ENCODE measurements around the gene GINS2. TPM values are rescaled to one million over a fixed set of nuclear protein-coding genes. Genes with fewer than 3 reads are reported as not detected.
A peak's percentile ranks its signal among the peaks of the same experiment; 100 is the strongest.

GINS2 gene
- total RNA-seq, 2 donors from 2014 or later = 1.2 to 2.4 TPM

DNA sequence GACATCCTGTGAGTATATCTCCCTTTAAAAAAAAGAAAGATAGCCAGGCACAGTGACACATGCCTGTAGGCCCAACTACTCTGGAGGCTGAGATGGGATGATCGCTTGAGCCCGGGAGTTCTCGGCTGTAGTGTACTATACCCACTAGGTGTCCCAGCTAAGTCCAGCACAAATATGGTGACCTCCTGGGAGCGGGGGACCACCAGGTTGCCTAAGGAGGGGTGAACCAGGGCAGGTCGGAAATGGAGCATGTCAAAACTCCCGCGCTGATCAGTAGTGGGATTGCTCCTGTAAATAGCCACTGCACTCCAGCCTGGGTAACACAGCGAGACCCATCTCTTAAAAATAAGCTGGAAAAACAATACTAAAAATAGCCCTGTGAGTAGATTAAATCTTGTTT, 29.4 kb downstream of the GINS2 start:
- ATAC-seq (no peak), DNase-seq (no peak)
- intact Hi-C loops (cut with DNase I) = no loop called here

DNA sequence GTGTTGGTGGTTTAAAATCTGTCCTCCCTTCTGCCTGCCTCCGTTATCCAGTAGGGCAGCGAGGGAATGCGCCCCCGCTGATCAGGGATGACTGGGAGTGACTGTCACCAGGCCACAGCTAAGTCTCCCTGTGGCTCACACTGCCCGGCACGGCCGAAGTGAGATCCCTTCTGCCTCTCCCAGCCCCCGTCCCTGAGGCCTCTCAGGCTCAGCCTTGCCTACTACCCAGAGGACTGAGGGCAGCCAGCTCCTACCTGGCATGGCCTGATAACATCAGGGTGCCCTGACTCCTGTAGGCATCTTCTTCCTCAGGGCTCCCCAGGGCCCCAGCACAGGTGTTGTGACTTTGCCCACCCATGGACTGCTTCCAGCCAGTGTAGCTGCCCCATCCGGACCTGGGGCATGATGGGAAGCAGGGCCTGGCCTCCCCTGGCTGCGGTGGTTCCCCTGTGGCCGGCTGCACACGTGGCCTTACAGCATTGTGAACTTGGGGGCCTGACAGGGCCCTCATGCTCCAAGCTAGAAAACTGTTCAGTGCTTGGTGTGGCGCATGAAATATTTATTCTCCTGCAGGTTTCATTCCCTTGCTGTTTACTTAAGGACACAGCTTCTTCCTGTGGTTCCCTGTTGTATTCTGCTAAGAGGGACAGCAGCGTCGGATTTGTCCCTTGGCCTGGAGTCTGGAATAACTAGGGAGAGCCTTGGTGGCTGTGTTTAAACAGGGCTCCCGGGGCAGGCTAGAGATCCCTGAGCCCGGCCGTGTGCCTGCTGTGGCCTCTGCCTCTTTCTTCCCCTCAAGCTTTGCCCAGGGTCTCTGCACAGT, 30.0 kb downstream of the GINS2 start:
- intact Hi-C loops (cut with DNase I) = no loop called here
- no peak for ATAC-seq
- DNase-seq = no peak

DNA sequence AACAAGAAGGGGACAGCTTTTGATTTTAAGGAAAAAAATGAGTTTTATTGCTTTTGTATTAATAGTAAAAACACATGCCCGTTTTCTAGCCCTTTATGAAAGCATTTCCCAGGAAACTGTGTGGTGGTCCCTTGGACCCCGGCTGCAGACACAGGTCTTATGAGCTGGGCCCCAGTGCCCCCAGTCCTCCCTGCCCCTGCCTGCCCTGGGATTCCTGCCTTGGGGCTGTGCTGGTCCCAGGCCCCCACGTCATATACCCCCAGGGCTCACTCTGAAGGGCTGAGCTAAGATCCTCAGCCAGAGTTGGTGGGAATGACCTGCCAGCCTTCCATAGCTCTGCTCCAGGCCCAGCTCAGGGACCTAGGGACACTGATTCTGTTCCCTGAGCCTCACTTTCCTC, 30.8 kb downstream of the GINS2 start:
- intact Hi-C loops (cut with DNase I) = no loop called here

DNA sequence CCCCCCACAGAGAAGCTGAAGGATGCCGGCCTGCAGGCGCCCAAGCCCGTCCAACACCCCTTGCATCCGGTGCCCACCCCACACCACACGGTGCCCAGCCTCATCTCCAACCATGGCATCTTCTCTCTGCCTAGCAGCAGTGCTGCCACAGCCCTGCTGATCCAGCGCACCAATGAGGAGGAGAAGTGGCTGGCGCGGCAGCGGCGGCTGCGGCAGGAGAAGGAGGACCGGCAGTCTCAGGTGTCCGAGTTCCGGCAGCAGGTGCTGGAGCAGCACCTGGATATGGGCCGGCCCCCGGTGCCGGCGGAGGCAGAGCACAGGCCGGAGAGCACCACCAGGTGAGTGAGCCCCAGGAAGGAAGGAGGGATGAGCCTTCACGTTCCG, 31.5 kb downstream of the GINS2 start:
- intact Hi-C loops (cut with DNase I) = no loop called here
- DNase-seq (no peak), ATAC-seq (no peak)

More for the DNA sequence above, 30.8 kb downstream of the GINS2 start:
- DNase-seq (no peak), ATAC-seq (no peak)

DNA sequence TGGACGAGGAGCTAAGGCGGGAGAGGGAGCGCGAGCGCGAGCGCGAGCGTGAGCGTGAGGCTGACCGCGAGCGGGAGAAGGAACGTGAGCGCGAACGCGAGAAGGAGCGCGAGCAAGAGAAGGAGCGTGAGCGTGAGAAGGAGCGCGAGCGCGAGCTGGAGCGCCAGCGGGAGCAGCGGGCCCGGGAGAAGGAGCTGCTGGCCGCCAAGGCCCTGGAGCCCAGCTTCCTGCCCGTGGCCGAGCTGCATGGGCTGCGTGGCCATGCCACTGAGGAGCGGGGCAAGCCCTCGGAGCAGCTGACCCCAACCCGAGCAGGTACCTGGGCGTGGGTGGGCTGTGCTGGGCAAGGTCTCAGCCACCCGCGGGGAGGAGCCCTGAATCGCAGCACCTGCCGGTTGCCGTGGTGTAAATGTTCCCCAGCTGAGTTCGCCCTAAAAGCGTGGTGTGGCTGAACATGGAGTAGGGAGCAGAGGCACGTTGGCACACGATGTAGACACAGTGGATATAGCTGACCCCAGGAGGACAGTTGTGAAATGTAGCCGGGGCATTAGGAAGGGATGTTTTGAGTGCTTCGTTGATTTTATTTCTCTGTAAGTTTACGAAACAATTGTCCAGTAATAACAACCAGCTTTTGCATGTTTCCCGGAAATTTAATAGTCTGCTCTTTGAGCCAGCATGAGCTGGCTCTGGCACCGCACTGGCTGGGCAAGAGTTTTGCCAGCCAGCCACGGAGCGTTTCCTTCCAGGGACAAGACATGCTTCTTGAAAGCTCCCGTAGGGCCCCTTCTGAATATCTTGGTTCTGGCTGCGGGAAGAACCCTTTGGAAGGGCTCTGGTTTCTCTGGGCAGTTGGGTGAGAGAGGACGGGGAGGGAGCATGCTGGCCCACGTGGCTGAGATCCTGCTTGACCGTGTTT, 32.1 kb downstream of the GINS2 start:
- intact Hi-C loops (cut with DNase I) = no loop called here
- DNase-seq (no peak), ATAC-seq (peak in 1 of 2 donors; percentile 25)

DNA sequence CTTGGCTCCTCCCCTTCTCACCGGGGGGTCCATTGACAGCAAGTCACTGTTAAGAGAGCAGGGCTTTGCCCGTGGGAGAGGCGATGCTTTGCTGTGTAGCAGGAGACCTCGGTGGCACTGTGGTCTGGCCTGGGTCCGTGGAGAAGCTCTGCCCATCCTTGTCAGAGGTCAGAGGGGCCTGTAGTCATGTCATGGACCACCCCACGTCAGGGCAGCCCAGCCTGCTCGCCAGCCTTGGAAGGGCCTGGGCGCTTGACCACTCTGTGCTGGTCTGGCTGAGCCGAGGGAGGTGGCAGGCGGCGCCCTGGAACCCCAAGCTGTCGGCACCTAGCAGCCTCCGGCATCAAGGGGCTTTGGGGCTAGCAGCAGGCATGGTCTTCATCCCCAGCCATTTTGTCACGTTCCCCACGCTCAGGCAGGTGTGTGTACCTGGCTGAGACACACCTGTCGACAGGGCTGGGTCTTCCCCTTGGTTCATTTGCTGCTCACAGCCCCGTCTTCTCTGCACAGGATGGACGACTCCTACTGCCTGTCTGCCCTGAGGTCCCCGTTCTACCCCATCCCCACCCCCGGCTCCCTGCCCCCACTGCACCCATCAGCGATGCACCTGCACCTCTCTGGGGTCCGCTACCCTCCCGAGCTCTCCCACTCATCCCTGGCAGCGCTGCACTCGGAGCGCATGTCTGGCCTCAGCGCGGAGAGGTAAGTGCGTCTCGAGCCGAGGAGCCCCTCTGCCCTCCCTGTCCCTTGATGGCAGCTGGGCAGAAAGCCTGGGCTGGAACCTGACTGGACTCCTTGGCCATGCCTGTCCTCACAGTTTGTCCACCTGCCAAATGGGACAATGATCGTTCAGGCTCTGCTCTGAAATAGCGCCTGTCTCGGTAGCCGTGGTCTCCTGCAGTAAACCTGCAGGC, 33.3 kb downstream of the GINS2 start:
- no peak for ATAC-seq
- intact Hi-C loops (cut with DNase I) = no loop called here
- no peak for DNase-seq

DNA sequence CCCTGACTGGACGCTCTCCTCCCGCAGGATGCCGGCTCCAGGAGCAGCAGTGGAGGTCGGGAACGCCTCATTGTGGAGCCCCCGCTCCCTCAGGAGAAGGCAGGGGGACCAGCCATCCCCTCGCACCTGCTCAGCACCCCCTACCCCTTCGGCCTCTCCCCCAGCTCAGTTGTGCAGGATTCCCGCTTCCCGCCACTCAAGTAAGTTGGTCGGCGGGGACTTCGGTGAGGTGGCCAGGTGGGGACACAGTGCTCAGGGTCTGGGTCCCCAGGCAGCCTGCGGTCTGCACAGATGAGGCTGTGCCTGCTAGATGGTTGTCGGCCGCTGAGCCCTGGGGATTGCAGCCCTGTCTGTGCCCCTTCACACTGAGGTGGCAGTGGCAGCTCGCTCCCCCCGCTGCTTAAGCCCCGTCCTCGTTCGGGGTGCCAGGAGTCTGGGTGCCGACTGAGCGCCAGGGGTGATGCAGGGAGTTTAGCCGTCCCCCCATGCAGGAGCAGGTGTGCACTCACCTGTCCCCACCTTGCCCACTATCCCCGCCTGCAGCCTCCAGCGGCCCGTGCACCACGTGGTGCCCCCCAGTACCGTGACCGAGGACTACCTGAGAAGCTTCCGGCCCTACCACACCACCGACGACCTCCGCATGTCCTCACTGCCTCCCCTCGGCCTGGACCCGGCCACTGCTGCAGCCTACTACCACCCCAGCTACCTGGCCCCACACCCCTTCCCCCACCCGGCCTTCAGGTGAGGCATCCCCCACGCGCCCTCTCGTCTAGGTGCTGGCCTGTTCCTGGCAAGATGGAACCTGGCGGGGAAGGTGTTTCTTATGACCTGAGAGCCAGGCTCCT, 34.3 kb downstream of the GINS2 start:
- ATAC-seq = no peak
- intact Hi-C loops (cut with DNase I) = no loop called here
- DNase-seq = no peak

DNA sequence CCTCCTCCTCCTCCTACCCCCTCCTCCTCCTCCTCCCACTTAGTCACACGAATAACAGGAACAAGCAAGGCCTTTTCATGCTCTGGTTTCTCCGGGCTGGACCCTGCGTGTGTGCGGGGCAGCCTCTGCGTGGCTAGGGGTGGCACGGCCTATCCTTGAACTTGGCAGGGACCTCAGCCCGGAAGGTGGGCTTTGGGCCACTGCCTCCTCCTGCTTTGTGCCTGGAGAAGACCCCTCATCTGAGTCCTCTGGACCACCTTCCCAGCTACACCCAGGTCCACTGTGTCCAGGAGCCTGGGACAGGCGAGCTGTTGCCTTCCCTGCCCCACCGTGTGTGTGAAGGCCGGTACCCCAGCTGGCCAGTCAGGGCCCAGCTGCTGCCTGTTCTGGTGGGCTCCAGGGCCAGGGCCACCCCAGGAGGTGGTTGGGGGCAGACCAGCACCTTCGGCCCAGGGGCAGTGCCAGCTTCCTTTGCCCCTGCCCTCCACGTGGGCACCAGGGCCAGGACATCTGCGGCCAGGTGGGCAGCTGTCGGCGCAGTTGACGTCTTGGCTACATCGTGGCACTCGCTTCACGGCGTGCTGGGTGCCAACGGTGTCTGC, 35.4 kb downstream of the GINS2 start:
- intact Hi-C loops (cut with DNase I) = no loop called here
- no peak for DNase-seq
- no peak for ATAC-seq

DNA sequence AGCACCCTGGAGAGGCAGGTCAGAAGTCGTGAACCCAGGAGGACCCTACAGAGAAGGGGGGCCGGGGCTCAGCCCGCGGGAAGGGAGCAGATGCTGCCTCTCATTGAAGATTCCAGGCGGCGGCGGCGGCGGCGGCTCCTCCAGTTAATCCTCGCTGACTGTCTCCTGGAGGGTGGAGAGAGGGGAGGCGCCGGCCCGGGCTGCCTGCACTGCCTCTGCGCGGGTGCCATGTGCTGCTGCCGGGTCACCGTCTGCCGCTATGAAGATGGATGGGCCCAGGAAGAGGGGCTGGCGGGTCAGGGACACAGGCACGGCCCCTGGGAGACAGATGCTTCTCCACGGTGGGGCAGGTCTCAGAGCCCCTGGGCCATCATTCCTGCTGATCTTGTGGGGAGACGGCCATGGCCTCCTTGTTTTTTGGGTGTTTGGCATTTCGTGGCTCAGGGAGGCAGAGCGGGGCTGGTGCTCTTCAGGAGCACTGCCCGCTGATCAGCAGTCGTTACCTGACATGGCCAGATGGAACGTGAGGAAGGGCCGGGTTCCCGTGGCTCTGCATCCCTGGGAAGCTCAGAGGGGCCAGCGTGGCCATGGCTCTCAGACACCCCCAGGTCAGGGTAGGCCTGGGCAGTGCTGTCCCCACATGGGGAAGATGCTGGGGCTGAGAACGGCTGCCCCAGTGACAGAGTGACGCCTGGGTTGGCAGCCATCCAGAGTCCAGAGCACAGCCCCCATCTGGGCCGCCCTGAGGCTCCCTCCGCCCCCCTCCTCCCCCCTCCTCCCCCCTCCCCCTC, 36.1 kb downstream of the GINS2 start:
- ATAC-seq (peak; percentile 61 to 67), DNase-seq (peak; percentile 74)
- intact Hi-C loops (cut with DNase I) = no loop called here

DNA sequence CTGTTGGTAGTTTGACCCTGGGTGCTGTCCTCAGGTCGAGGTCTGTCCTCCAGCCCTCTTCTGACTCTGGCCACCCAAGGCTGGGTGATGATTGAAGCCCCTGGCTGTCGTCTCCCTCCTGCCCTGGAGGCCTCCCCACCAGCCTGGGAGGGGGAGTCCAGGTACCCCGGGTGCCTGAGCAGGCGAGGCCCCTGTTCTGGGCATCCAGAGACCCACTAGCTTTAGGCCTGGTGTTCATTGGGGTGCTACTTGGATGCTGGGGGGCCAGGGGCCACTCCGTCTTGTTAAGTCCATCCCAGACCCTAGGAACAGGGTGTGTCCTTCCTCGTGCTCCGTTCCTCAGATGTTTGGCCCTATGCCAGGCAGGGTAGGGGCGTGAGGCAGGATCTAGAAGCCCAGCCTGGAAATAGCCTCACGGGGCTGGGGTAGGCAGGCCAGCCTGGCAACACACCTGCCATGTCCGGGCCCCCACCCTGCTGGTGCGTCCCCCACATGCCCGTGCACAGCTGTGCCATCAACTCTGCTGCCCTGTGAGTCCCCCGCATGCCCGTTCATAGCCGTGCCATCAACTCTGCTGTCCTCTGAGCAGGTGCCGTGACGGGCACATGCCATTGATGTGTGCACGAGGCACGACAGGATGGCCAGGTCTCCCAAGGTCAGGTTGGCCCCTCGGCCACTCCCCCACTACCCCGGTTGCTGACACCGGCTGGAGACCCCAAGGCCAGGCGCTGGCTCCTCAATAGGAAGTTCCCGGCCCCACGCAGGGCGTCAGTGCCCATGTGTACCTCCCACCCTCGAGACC, 36.9 kb downstream of the GINS2 start:
- ATAC-seq = peak; percentile 9
- DNase-seq = no peak
- intact Hi-C loops (cut with DNase I) = no loop called here

DNA sequence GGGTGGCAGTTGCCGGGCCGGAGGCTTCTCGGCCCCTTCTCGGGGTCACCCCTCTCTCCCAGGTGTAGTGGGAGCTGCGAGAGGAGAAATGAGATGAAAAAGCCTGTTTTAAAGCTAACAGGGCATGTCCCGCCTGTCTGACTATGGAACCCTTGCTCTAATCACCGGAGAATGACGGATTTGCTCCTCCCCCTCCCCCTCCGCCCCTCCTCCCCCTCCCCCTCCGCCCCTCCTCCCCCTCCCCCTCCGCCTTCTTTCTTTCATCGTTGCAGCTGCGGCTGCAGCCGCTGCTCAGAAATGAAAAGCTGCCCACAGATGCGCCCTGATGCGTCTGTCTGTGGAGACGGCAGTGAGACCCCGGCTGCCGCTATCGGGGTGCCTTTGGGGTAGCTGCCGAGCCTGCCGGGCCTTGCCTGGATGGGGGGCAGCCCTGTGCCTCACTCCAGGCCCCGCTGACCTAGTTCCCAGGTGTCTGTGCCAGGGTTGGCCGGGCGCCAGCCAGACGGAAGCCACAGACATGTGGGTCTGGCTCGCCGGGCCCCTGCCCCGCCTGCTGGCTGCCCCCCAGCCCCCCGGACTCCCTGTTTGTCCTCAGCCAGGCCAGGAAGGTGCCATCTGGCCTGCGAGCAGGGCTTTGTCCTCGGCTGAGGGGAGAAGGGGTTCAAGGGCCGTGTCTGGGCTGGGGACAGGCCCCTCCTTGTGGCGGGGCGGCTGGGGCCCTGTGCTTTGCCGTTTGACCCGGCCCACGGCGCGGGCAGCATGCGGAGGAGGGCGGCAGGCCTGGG, 37.7 kb downstream of the GINS2 start:
- ATAC-seq = peak; percentile 4 to 5

DNA sequence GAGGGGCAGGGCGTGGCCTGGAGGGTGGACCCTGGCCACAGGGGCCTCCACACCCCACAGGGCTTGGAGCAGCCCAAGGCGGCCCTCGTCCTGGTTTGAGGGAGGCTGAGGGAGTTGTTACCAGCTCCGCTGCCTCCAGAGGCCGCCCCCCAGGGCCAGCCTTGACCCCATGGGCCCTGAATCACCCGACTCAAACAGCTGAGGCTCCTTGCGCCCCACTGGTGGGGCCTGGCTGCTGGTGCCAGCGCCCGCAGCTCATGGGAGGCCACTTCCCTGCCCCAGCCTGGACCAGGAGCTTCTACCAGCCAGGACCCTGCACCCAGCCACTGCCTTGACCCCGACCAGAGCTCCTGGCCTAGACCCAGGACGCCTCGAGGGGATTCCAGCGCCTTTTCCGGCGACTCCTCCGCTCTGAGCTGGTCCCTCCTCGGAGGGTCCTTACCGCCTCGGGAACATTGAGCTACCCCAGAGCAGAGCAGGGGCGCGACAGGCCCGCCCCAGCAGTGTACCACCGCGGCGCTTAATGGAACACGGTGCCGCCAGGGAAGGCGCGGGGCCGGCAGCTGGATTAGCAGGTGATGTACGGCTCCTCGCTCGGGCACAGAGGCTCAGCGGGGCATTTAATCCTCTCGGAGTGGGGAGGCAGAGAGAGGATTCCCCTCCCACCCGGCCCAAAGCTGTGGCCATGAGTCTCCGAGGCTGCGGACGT, 38.5 kb downstream of the GINS2 start:
- no peak for ATAC-seq
- no peak for DNase-seq
- intact Hi-C loops (cut with DNase I) = no loop called here

More for the DNA sequence above, 37.7 kb downstream of the GINS2 start:
- peak; percentile 58 for DNase-seq
- intact Hi-C loops (cut with DNase I) = no loop called here

DNA sequence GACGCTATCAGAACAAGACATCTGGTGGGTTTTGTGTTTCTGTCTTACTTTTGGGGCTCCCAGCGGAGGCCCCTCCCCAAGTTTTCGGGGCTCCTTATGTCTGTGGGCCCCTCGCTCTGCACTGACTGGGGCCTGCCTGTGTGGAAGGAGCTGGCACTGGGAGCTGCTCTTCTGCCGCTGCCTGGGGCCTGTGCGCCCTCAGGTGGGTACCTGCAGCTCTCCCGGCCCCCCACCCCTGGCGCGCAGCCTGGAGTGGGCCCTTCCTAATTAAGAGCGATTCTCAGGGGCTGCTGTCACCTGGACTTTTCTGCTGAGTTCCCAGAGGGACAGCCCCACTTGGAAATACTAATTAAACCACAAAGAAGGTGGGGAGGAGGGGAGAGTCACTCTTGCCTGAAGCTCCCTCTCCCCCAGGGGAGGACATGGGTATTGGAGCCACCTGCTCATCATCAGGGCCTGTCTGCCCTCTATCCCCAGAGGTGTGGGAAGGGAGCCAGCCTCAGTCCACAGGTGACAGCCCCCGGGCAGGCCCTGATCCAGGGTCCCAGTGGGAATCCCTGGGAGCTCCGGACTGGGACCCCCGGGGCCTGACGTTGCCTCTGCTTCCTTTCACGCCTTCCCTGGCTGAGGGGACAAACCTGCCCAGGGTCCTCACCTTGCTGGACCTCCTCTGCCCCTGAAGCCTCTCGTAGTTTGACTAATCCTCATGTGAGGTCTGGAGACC, 39.2 kb downstream of the GINS2 start:
- intact Hi-C loops (cut with DNase I) = no loop called here
- no peak for DNase-seq

DNA sequence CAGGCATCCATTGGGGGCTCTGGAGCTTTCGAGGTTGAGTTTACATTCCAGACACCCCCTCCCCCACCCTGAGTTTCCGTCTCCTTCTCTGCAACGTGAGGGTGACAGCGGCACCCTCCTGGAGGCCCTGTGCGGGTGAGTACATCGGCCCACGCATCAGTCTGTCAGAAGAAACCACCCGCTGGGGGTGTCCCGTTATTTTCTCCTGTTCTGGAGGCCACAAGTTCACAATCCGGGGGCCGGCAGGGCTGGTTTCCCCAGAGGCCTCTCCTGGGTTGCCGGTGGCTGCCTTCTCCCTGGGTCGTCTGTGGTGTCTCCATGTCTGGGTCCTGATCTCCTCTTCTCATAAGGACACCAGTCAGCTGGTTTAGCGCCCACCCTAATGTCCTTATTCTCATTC, 39.9 kb downstream of the GINS2 start:
- ATAC-seq = no peak
- intact Hi-C loops (cut with DNase I) = no loop called here
- DNase-seq = no peak

More for the DNA sequence above, 39.2 kb downstream of the GINS2 start:
- ATAC-seq = no peak
